ACC112 (cell line): ENCODE data around the gene AGK.

Experiments used
- H2AFZ ChIP-seq: fragments of 200-600 bp; sonication (generic); one replicate; pipeline ENCODE4 v1.6.0; 2017; ENCODE audit warnings: antibody characterized with exemption, low read length; ENCODE audit not compliant: unreplicated experiment
- H3K27ac ChIP-seq: fragments of 200-600 bp; sonication (generic); 2 replicates; pipeline ENCODE4 v1.5.1; 2014; ENCODE audit warnings: low read depth, mild to moderate bottlenecking, antibody characterized with exemption, low read length, moderate library complexity
- H3K27me3 ChIP-seq: fragments of 200-600 bp; sonication (generic); 2 replicates; pipeline ENCODE4 v1.6.1; 2014; ENCODE audit warnings: mild to moderate bottlenecking, antibody characterized with exemption, low read length, moderate library complexity, mixed read lengths; ENCODE audit not compliant: insufficient read depth
- H3K36me3 ChIP-seq: fragments of 200-600 bp; sonication (generic); 2 replicates; pipeline ENCODE4 v1.6.1; 2016; ENCODE audit warnings: mild to moderate bottlenecking, antibody characterized with exemption, low read length, moderate library complexity, mixed read lengths; ENCODE audit not compliant: insufficient read depth
- H3K4me1 ChIP-seq: fragments of 200-600 bp; sonication (generic); one replicate; pipeline ENCODE4 v1.6.1; 2016; ENCODE audit warnings: low read length, mixed read lengths; ENCODE audit not compliant: insufficient read depth, unreplicated experiment, control insufficient read depth
- H3K4me3 ChIP-seq: fragments of 200-600 bp; sonication (generic); 2 replicates; pipeline ENCODE4 v1.5.1; 2014; ENCODE audit warnings: mild to moderate bottlenecking, low read depth, low read length
- H3K79me2 ChIP-seq: fragments of 200-600 bp; sonication (generic); one replicate; pipeline ENCODE4 v1.6.0; 2016; ENCODE audit warnings: low read length; ENCODE audit not compliant: control insufficient read depth, unreplicated experiment, insufficient read depth

Gene AGK

DNA sequence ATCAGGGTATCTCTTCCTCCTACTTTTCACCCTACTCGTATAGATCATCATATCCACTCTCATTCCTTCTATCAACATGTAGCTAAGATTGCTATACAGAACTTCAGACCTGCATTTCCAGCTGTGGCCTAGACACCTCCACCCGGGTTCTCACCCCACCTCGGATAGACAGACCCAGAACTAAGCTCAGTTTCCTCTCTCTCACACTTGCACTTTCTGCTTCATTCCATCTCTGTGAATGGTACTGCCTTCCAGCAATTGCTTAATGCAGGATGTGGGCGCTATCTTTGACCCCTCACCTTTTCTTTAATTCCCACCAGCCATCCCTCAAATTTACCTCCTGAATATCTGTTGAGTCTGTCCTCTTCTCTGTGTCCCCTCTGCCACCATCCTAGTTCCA lies 35.7 kb downstream of the AGK start:
- H3K36me3 ChIP-seq, result no peaks in the 10 kb centered on the region
- H3K79me2 ChIP-seq, result no peaks in the 10 kb centered on the region
- H3K27ac ChIP-seq, result peak overlapping the region; percentile 87
- no peaks in the 10 kb centered on the region for H3K27me3 ChIP-seq
- H2AFZ ChIP-seq, result no peak overlapping the region
- H3K4me1 ChIP-seq, result peaks cover 36% of the 10 kb centered on the region
- H3K4me3 ChIP-seq, result peak overlapping the region; percentile 35; the same call in 1 of the 2 replicates

DNA sequence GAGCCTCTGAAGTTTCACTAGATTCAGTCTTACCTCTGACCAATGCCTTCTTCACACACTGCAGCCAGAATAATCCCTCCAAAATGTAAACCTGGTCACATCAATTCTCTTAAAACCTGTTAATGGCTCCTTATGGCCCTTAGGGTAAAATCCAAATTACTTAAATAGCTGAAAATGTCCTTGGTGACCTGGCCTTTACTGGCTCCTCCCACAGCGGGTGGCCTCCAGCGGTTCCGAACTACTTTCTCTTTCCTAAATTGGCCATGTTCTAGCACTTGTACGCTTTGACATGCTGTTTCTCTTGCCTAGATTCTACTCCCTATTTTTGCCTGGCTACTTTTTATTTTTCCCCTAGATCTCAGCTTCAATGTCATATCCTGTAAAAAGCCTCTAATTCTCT lies 36.1 kb downstream of the AGK start:
- Histone ChIP-seq H3K27ac (no peak overlapping the region), H3K4me3 (no peak overlapping the region), H2AFZ (no peak overlapping the region), H3K36me3 (no peaks in the 10 kb centered on the region), H3K27me3 (no peaks in the 10 kb centered on the region), H3K4me1 (peaks cover 36% of the 10 kb centered on the region), H3K79me2 (no peaks in the 10 kb centered on the region)

GRCh38 chr7:141588912-141589311 lies 37.7 kb downstream of the AGK start:
- no peaks in the 10 kb centered on the region for H3K36me3 ChIP-seq
- H3K27me3 ChIP-seq, result no peaks in the 10 kb centered on the region
- no peak overlapping the region for H2AFZ ChIP-seq
- no peak overlapping the region for H3K4me3 ChIP-seq
- H3K4me1 ChIP-seq, result peaks cover 43% of the 10 kb centered on the region
- H3K27ac ChIP-seq, result no peak overlapping the region
- no peaks in the 10 kb centered on the region for H3K79me2 ChIP-seq

- H3K79me2 ChIP-seq, result no peaks in the 10 kb centered on the region
- H3K4me3 ChIP-seq, result no peak overlapping the region
- H3K27me3 ChIP-seq, result no peaks in the 10 kb centered on the region
- H3K36me3 ChIP-seq, result no peaks in the 10 kb centered on the region
- no peak overlapping the region for H3K27ac ChIP-seq
- H3K4me1 ChIP-seq, result peaks cover 37% of the 10 kb centered on the region
- H2AFZ ChIP-seq, result no peak overlapping the region
Measured at GRCh38 chr7:141590071-141590470, 38.9 kb downstream of the AGK start.

DNA sequence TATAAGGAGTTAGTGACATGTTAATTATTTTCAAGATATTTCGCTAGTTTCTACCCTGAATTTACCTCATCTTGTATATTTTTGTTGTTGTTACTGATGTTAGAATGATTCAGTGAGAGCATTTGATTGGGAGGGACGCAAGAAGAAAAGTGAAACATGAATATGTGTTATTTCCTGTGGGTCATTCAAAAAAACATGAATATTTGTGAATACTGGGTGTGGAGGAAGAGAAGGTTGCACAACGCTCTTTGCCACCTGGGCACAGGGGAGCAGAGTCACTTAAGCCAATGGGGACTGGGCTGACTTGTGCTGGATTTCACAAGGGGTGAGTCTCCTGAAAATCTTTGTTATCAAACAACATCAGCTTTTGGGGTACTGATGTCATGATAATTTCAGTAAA lies 39.5 kb downstream of the AGK start:
- Histone ChIP-seq H3K4me3 (no peak overlapping the region), H2AFZ (no peak overlapping the region), H3K27me3 (no peaks in the 10 kb centered on the region), H3K79me2 (no peaks in the 10 kb centered on the region), H3K36me3 (no peaks in the 10 kb centered on the region), H3K4me1 (peaks cover 31% of the 10 kb centered on the region), H3K27ac (no peak overlapping the region)

DNA sequence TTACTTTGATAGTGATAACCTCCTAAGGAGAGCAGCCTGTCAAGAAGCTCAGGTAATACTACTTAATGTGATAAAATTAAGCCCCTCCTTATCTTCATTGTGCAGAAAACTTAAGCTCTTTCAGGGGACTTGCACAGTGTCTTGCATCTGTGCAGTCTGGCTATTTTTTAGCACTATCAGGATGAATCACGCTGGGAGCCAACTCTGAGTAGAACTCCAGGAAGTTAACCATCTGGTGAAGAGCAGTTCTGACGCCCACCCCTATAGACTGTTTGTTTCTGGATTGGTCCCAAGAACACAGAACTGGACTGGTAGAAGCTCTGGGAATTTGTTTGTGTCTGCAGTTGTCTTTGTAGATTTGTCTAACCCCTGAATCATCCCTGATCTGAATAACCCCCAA lies 41.9 kb downstream of the AGK start:
- Histone ChIP-seq H3K27me3 (no peaks in the 10 kb centered on the region), H3K79me2 (no peaks in the 10 kb centered on the region), H3K36me3 (peaks cover 4% of the 10 kb centered on the region; the same call in 1 of the 2 replicates), H2AFZ (no peak overlapping the region), H3K27ac (0 out of 2 replicates have a peak overlapping the region, but pooled peaks have one; percentile 1), H3K4me3 (no peak overlapping the region), H3K4me1 (peaks cover 15% of the 10 kb centered on the region)

DNA sequence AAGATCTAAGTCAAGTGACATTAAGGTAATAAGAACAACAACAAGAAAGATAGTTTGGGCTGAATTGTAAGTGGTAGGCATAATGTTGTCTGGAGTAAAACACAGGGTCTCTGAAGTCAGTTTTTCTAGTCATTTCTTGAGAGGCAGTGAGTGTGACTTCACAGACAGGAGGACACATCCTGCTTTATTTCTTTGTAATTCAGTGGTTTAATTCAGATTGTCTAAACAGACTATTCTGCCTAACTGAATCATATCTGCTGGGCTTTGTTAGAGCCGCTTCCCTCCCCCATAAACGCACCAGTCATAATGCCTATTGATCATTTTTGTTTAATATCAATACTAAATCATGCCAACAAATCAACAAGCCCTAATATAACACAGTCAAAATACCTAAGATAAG lies 46.8 kb downstream of the AGK start:
- Histone ChIP-seq H3K79me2 (no peaks in the 10 kb centered on the region), H2AFZ (no peak overlapping the region), H3K36me3 (peaks cover 4% of the 10 kb centered on the region; the same call in 1 of the 2 replicates), H3K27ac (no peak overlapping the region), H3K27me3 (no peaks in the 10 kb centered on the region), H3K4me1 (peaks cover 5% of the 10 kb centered on the region), H3K4me3 (no peak overlapping the region)

GRCh38 chr7:141598408-141598807 lies 47.2 kb downstream of the AGK start:
- Histone ChIP-seq H3K36me3 (peaks cover 4% of the 10 kb centered on the region; the same call in 1 of the 2 replicates), H3K4me1 (peaks cover under 1% of the 10 kb centered on the region), H3K27ac (no peak overlapping the region), H2AFZ (no peak overlapping the region), H3K27me3 (no peaks in the 10 kb centered on the region), H3K4me3 (no peak overlapping the region), H3K79me2 (no peaks in the 10 kb centered on the region)

DNA sequence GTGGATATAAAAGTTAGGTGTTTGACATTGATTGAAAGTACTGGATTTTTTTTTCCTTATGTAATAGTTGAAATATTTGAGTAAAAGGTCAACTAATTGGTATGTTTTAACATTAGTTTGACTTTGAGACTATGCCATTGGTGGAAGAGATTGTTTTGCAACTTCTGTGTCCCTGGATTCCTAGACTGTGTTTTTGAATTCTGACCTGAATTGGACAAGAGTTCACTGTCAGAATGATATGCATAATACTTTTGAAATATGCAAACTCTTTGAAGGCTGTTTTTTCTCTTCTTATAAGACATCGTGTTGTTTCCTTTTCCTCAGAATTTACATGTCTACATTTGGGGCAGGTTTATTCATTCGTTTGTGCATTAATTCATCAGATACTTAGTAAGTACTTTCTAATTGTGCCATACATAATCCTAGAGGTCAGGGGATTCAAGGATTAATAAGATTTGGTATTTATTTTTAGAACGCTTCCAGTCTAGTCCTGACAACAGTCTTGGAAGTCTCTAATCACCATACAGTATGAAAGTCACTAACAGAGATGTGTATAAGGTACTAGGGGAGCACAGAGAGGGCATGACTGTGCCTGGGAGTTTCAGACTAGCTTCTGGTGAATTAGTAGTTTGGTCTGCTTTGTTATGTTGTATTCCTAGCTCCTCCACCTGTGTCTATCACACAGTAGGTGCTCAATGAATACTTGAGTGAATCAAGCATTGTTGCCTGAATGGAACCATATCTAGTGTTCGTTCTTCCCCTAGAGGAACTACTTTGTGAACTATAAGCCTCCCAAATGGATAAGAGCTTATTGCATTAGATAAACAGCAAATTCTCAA lies 49.2 kb downstream of the AGK start:
- Histone ChIP-seq H3K4me3 (no peak overlapping the region), H3K27ac (no peak overlapping the region), H3K79me2 (no peaks in the 10 kb centered on the region), H3K4me1 (no peaks in the 10 kb centered on the region), H3K36me3 (peaks cover 4% of the 10 kb centered on the region), H2AFZ (no peak overlapping the region), H3K27me3 (no peaks in the 10 kb centered on the region)

DNA sequence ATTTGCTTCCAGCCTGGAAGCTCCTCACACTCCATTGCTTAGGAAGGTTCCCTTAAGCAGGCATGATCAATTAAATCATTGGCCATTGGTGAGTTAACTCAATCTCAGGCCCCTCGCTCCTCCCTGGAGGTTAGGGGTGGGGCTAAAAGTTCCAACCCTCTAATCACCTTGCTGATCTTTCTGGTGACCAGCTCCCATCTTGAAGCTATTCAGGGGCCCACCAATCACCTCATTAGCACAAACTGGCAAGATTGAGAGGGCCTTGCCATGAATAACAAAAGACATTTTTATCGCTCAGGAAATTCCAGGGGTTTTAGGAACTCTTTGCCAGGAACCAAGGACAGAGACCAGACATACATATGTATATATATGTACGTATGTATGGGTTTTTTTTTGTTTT lies 58.4 kb downstream of the AGK start:
- no peaks in the 10 kb centered on the region for H3K27me3 ChIP-seq
- H2AFZ ChIP-seq, result no peak overlapping the region
- H3K79me2 ChIP-seq, result no peaks in the 10 kb centered on the region
- H3K4me3 ChIP-seq, result no peak overlapping the region
- peaks cover 10% of the 10 kb centered on the region for H3K36me3 ChIP-seq
- H3K27ac ChIP-seq, result no peak overlapping the region
- no peaks in the 10 kb centered on the region for H3K4me1 ChIP-seq

DNA sequence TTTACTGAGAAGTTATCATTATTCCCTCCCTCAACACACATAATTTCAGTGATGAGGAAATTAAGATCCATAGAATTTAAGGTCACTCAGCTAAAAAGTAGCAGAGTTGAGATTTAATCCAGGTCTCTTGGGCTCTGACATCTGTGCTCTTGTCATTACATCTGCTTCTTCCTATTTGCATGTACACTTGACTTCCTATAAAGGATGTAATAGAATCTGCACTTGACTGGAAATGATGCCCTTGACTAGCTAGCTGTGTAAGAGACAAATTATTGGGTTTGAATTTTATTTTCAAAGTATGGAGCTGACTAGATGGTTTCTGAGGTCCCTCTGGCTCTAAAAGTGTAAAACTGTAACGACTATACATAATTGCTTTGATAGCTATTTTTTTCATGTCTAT lies 59.5 kb downstream of the AGK start:
- Histone ChIP-seq H3K4me1 (no peaks in the 10 kb centered on the region), H3K27ac (no peak overlapping the region), H3K36me3 (peaks cover 10% of the 10 kb centered on the region), H2AFZ (no peak overlapping the region), H3K79me2 (no peaks in the 10 kb centered on the region), H3K27me3 (no peaks in the 10 kb centered on the region), H3K4me3 (no peak overlapping the region)
